Activated naive CD4-positive, alpha-beta T cell treated with anti-CD3 and anti-CD28 coated beads for 36 hours (primary cell): ENCODE results near the gene TEKTIP1. TPM values are rescaled to one million over a fixed set of nuclear protein-coding genes. Genes with fewer than 3 reads are reported as not detected.
"Not testable (repeated sequence)": the region's sequence is repeated elsewhere in the genome, so short reads cannot be mapped to it uniquely, and the experiment has no call there.

Experiments used
- CTCF ChIA-PET: fragments of 350-600 bp; sonication (Branson Sonifier 250); formaldehyde crosslinking; loops from one replicate; lab custom pipeline; 2021; ENCODE audit warnings: antibody characterized with exemption; lab: Charles Lee
- DNase-seq: peaks from one replicate; pipeline ENCODE4 v3.0.0-alpha.2; 2020
- H3K27ac Mint-ChIP-seq: one replicate; pipeline ENCODE4 v1.8.0; 2021; ENCODE audit warnings: mild to moderate bottlenecking, mixed read lengths
- H3K27me3 Mint-ChIP-seq: one replicate; pipeline ENCODE4 v1.8.0; 2021; ENCODE audit warnings: low read depth, mixed read lengths
- H3K36me3 Mint-ChIP-seq: one replicate; pipeline ENCODE4 v1.8.0; 2021; ENCODE audit warnings: low read depth, mixed read lengths
- H3K4me1 Mint-ChIP-seq: one replicate; pipeline ENCODE4 v1.8.0; 2021; ENCODE audit warnings: low read depth, mixed read lengths
- H3K4me3 Mint-ChIP-seq: one replicate; pipeline ENCODE4 v1.8.0; 2021; ENCODE audit warnings: mild to moderate bottlenecking, moderate library complexity, mixed read lengths
- H3K9me3 Mint-ChIP-seq: one replicate; pipeline ENCODE4 v1.8.0; 2021; ENCODE audit warnings: mixed read lengths
- intact Hi-C: fragments of 100-400 bp; cut with micrococcal nuclease; formaldehyde crosslinking; loops from one replicate; pipeline ENCODE4 v1.15.1; 2023
- total RNA-seq, 2 experiments: library from RNA; stranded (reverse); gene quantifications; one replicate each; pipeline ENCODE4 v1.2.3, GENCODE V29; 2021

Gene TEKTIP1
- total RNA-seq, 2 experiments from 2014 or later: 2.1 to 2.5 TPM

- intact Hi-C loops: no loop called here
- DNase-seq: no peak
- no peak overlapping the region for H3K4me3 Mint-ChIP-seq
- H3K4me1 Mint-ChIP-seq: peaks cover 11% of the 10 kb centered on the region
- H3K9me3 Mint-ChIP-seq: no peaks in the 10 kb centered on the region
- CTCF ChIA-PET: no interaction called here
- H3K27ac Mint-ChIP-seq: no peak overlapping the region
- peaks cover 8% of the 10 kb centered on the region for H3K36me3 Mint-ChIP-seq
- no peaks in the 10 kb centered on the region for H3K27me3 Mint-ChIP-seq
Measured at GRCh38 chr19:3576696-3577443, 37.9 kb downstream of the TEKTIP1 start.

DNA sequence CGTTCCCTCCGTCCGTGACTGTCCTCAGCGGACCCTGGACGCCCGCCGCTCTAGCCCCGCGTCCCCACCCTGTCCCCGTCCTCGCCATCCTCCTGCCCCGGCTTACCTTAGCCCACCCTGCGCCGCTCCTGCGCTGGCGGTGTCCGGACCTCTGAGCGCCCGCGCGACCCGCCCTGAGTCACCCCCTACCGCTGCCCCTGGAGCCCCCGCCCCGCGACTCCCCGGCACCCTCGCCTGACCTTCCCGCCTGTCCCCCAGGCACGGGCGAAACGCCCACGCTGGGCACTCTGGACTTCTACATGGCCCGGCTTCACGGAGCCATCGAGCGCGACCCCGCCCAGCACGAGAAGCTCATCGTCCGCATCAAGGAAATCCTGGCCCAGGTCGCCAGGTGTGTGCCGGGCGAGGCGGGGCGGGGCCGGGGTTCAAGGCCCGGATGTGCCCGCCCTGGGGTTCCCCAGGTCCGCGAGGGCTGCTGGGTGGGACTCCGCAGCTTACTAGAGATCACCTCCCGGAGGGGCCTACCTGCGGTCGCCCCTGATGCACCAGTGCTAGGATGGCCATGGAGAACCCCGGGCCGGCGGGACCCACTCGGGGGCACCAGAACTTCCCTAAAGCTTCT is 38.9 kb downstream of the TEKTIP1 start:
- CTCF ChIA-PET: no interaction called here
- H3K4me1 Mint-ChIP-seq: peaks cover 6% of the 10 kb centered on the region
- H3K36me3 Mint-ChIP-seq: peaks cover 8% of the 10 kb centered on the region
- no peak overlapping the region for H3K27ac Mint-ChIP-seq
- no peaks in the 10 kb centered on the region for H3K9me3 Mint-ChIP-seq
- no peak overlapping the region for H3K4me3 Mint-ChIP-seq
- no peak for DNase-seq
- no peaks in the 10 kb centered on the region for H3K27me3 Mint-ChIP-seq
- intact Hi-C loops: no loop called here

DNA sequence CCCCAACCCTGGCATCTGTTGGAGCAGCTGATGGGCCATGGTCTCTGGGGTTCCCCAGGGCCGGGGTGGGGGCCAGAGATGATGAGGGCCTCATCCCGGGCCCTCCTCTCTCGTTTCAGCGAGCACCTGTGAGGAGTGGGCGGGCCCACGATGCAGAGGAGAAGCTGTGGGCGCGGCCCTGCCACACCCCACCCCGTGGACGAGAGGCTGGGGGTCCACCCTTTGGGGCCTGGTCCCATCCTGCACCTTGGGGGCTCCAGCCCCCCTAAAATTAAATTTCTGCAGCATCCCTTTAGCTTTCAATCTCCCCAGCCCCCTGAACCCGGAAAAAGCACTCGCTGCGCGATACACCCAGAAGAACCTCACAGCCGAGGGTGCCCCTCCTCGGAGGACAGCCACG is 39.4 kb downstream of the TEKTIP1 start:
- no peak for DNase-seq
- Mint-ChIP-seq H3K27ac (no peak overlapping the region), H3K27me3 (no peaks in the 10 kb centered on the region), H3K4me1 (peaks cover 6% of the 10 kb centered on the region), H3K4me3 (no peak overlapping the region), H3K36me3 (peaks cover 8% of the 10 kb centered on the region), H3K9me3 (no peaks in the 10 kb centered on the region)
- intact Hi-C loops: no loop called here
- CTCF ChIA-PET: no interaction called here

- Mint-ChIP-seq H3K36me3 (peaks cover 1% of the 10 kb centered on the region), H3K4me3 (no peak overlapping the region), H3K4me1 (peaks cover under 1% of the 10 kb centered on the region), H3K27me3 (no peaks in the 10 kb centered on the region), H3K27ac (no peak overlapping the region), H3K9me3 (no peaks in the 10 kb centered on the region)
- intact Hi-C loops: loop anchor here (10.0 kb wide), 1 partner anchor 124 kb away; the partner anchor contains the start of genes PIP5K1C and TJP3
- no peak for DNase-seq
- CTCF ChIA-PET: interaction anchor here (0.7 kb wide), 1 partner anchor 606 kb away, joined by 3 read pairs; no protein-coding TSS in a partner anchor
Measured at GRCh38 chr19:3580156-3580934, 41.4 kb downstream of the TEKTIP1 start.

DNA sequence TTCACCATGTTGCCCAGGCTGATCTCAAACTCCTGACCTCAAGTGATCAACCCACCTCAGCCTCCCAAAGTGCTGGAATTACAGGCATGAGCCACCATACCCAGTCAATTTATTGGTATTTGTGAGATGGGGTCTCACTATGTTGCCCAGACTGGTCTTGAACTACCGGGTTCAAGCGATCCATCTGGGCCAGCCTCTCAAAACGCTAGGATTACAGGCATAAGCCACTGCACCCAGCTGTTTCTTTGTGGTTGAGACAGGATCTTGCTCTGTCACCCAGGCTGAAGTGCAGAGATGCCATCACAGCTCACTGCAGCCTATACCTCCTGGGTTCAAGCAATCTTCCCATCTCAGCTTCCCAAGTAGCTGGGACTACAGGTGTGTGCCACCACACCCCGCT is 42.8 kb downstream of the TEKTIP1 start:
- H3K27ac Mint-ChIP-seq, H3K27me3 Mint-ChIP-seq, H3K4me1 Mint-ChIP-seq, CTCF ChIA-PET, H3K9me3 Mint-ChIP-seq, H3K36me3 Mint-ChIP-seq, H3K4me3 Mint-ChIP-seq, DNase-seq: not testable (repeated sequence)
- intact Hi-C loops: loop anchor here (10.0 kb wide), 1 partner anchor 123 kb away; the partner anchor contains the start of genes PIP5K1C and TJP3

DNA sequence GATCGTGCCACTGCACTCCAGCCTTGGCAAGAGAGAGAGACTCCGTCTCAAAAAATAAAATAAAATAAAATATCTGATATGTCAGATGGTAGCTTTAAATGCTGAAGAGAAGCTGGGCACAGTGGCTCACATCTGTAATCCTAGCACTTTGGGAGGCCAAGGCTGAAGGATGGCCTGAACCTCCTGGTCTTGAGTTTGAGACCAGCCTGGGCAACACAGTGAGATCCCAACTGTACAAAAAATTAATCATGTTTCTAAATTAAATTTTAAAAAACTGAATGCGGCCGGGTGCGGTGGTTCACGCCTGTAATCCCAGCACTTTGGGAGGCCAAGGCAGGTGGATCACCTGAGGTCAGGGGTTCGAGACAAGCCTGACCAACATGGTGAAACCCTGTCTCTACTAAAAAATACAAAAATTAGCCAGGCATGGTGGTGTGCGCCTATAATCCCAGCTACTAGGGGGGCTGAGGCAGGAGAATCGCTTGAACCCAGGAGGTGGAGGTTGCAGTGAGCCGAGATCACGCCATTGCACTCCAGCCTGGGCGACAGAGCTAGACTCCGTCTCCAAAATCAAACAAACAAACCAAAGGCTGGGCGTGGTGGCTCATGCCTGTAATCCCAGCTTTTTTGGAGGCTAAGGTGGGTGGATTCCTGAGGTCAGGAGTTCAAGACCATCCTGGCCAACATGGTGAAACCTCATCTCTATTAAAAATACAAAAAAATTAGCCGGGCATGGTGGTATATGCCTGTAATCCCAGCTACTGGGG is 45.2 kb downstream of the TEKTIP1 start:
- H3K36me3 Mint-ChIP-seq, H3K27me3 Mint-ChIP-seq, H3K9me3 Mint-ChIP-seq, DNase-seq, H3K4me1 Mint-ChIP-seq, H3K27ac Mint-ChIP-seq, H3K4me3 Mint-ChIP-seq: not testable (repeated sequence)
- intact Hi-C loops: loop anchor here (10.0 kb wide), 1 partner anchor 121 kb away; the partner anchor contains the start of genes PIP5K1C and TJP3
- CTCF ChIA-PET: interaction anchor here (0.7 to 1.5 kb wide), 2 partner anchors 20 to 39 kb away, joined by 3 to 4 read pairs; no protein-coding TSS in a partner anchor

- DNase-seq: no peak
- Mint-ChIP-seq H3K36me3 (no peaks in the 10 kb centered on the region), H3K4me3 (peak within 1 kb of the TSS; percentile 24), H3K4me1 (no peaks in the 10 kb centered on the region), H3K27me3 (no peaks in the 10 kb centered on the region), H3K27ac (no peak within 1 kb of the TSS), H3K9me3 (no peaks in the 10 kb centered on the region)
- CTCF ChIA-PET: interaction anchor here (0.9 to 1.7 kb wide), 7 partner anchors 11 to 40 kb away, joined by 4 to 6 read pairs (median 4); no protein-coding TSS in a partner anchor
- intact Hi-C loops: loop anchor here (1.0 to 10.0 kb wide), 2 partner anchors 33 to 119 kb away; partner anchors contain the start of genes PIP5K1C and TJP3
Measured at GRCh38 chr19:3585301-3586126, 46.5 kb downstream of the TEKTIP1 start, which contains the start of gene GIPC3. GIPC3 (plus strand) TSS chr19:3585478; CDS start chr19:3585598, 120 bp downstream.

DNA sequence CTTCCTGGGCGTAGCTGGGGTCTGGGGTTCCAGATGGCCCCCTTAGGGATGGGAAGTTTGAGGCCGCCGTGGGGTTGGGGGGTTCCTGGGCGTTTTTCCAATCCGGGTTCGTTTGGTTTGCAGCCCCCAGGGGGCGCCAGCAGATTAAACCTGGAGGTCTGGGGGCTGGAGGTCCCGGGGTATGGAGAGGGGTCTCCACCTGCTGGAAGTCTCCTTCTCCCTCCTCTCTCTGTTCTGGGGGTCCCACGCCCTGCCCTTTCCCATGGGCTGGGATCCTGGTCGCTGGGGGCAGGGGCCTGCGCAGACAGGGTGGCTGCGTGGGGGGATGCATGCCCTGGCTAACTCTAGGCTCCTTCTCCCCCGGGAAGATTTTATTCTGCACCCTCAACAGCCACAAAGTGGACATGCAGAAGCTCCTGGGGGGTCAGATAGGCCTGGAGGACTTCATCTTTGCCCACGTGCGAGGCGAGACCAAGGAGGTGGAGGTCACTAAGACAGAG is 47.2 kb downstream of the TEKTIP1 start:
- H3K4me1 Mint-ChIP-seq: no peaks in the 10 kb centered on the region
- peak overlapping the region; percentile 24 for H3K4me3 Mint-ChIP-seq
- CTCF ChIA-PET: interaction anchor here (0.9 to 1.7 kb wide), 5 partner anchors 13 to 40 kb away, joined by 4 to 6 read pairs (median 4); no protein-coding TSS in a partner anchor
- H3K36me3 Mint-ChIP-seq: no peaks in the 10 kb centered on the region
- H3K27me3 Mint-ChIP-seq: no peaks in the 10 kb centered on the region
- no peaks in the 10 kb centered on the region for H3K9me3 Mint-ChIP-seq
- peak; percentile 34 for DNase-seq
- no peak overlapping the region for H3K27ac Mint-ChIP-seq
- intact Hi-C loops: loop anchor here (1.0 to 10.0 kb wide), 2 partner anchors 32 to 119 kb away; partner anchors contain the start of genes PIP5K1C and TJP3

DNA sequence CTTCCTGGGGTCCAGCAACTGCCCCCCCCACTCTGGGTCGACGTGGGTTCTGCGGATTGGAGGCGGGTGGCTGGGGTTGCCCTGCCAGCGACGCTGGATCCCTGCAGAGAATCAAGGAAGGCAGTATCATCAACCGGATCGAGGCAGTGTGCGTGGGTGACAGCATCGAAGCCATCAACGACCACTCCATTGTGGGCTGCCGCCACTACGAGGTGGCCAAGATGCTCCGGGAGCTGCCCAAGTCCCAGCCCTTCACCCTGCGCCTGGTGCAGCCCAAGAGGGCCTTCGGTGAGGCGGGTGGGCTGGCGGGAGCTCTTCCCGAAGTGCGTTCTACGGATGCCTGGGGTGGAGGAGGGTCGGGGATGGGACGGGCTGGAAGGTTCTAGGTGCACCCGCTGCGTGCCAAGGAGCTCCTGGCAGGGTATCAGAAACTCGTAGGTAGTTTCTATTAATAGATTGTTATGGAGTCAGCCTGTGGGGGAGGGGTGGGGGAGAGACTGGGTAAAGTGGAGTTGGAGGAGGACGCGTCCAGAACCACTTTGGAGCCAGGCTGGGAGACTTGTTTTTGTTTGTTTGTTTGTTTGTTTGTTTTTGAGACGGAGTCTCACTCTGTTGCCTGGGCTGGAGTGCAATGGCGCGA is 47.9 kb downstream of the TEKTIP1 start:
- Mint-ChIP-seq H3K9me3 (no peaks in the 10 kb centered on the region), H3K27ac (no peak overlapping the region), H3K4me3 (no peak overlapping the region), H3K36me3 (no peaks in the 10 kb centered on the region), H3K27me3 (no peaks in the 10 kb centered on the region), H3K4me1 (no peaks in the 10 kb centered on the region)
- DNase-seq: no peak
- intact Hi-C loops: loop anchor here (1.0 to 10.0 kb wide), 2 partner anchors 31 to 118 kb away; partner anchors contain the start of genes PIP5K1C and TJP3
- CTCF ChIA-PET: interaction anchor here (1.3 to 1.7 kb wide), 2 partner anchors 18 to 35 kb away, joined by 4 read pairs; no protein-coding TSS in a partner anchor

DNA sequence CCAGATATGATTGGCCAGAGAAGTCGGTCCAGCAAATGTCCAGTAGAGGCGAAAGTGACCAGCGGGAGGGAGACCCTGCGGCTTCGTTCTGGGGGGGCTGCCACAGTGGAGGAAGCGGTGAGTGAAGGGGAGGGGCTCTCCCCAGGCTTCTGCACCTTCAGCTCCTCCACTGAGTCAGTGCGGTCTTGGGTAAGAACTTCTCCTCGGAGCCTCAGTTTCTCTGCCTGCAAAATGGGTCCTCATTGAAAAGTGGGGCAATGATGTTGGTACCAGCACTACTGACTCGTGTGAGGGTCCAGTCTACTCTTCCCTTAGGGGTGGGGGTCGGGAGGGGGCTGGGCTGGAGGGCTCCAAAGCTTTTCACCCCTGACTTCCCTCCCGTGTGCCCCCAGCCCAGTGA is 50.5 kb downstream of the TEKTIP1 start:
- no peaks in the 10 kb centered on the region for H3K36me3 Mint-ChIP-seq
- H3K27ac Mint-ChIP-seq: no peak overlapping the region
- H3K9me3 Mint-ChIP-seq: no peaks in the 10 kb centered on the region
- no peaks in the 10 kb centered on the region for H3K27me3 Mint-ChIP-seq
- H3K4me1 Mint-ChIP-seq: no peaks in the 10 kb centered on the region
- no peak overlapping the region for H3K4me3 Mint-ChIP-seq
- no peak for DNase-seq
- intact Hi-C loops: loop anchor here (10.0 kb wide), 1 partner anchor 115 kb away; the partner anchor contains the start of genes PIP5K1C and TJP3
- CTCF ChIA-PET: interaction anchor here (0.7 kb wide), 1 partner anchor 95 kb away, joined by 5 read pairs; no protein-coding TSS in a partner anchor
